PC-9 (cell line): ENCODE results near the gene HUS1. TPM values are rescaled to one million over a fixed set of nuclear protein-coding genes. Genes with fewer than 3 reads are reported as not detected.
A peak's percentile ranks its signal among the peaks of the same experiment; 100 is the strongest.

Experiments
- BruUV-seq: library from RNA; stranded (reverse); fragments of 400-500 nt; replicated peaks from 2 replicates; lab custom pipeline; 2021; lab: Mats Ljungman, UMichigan
- CTCF ChIA-PET: fragments of 300-600 bp; sonication (Branson Sonifier 250); formaldehyde crosslinking; loops from one replicate; lab custom pipeline; 2022; ENCODE audit warnings: antibody characterized with exemption; lab: Charles Lee
- POLR2A ChIA-PET: fragments of 300-600 bp; sonication (Branson Sonifier 250); formaldehyde crosslinking; loops from one replicate; lab custom pipeline; 2022; ENCODE audit warnings: antibody characterized with exemption; ENCODE audit not compliant: unreplicated experiment; lab: Charles Lee
- DNase-seq, 2 experiments: peaks; one replicate each; pipeline versions ENCODE4 v3.0.0 to v3.0.0-alpha.2; 2015 to 2022; ENCODE audit warnings: mixed read lengths in 1 of 2
- H2AFZ ChIP-seq: fragments of 200-600 bp; sonication (generic); 2 replicates; pipeline ENCODE4 v1.8.1; 2017; ENCODE audit warnings: antibody characterized with exemption
- H3F3A ChIP-seq: fragments of 200-600 bp; sonication (generic); 2 replicates; pipeline ENCODE4 v1.8.1; 2017; ENCODE audit warnings: antibody characterized with exemption, mild to moderate bottlenecking, low read depth; ENCODE audit not compliant: insufficient read depth
- H3K27ac ChIP-seq: fragments of 200-600 bp; sonication (generic); 2 replicates; pipeline ENCODE4 v1.6.1; 2016; ENCODE audit warnings: mixed run types
- H3K27me3 ChIP-seq: fragments of 200-600 bp; sonication (generic); 2 replicates; pipeline ENCODE4 v1.6.1; 2016; ENCODE audit warnings: low read depth, mixed run types; ENCODE audit not compliant: insufficient read depth
- H3K36me3 ChIP-seq: fragments of 200-600 bp; sonication (generic); 2 replicates; pipeline ENCODE4 v1.6.1; 2016; ENCODE audit warnings: low read depth, mixed run types
- H3K4me1 ChIP-seq: fragments of 200-600 bp; sonication (generic); replicated peaks from 2 replicates; pipeline ENCODE4 v1.6.1; 2016; ENCODE audit warnings: mixed run types; ENCODE audit not compliant: insufficient read depth
- H3K4me2 ChIP-seq: fragments of 200-600 bp; sonication (generic); 2 replicates; pipeline ENCODE4 v1.6.1; 2017; ENCODE audit warnings: mixed run types
- H3K4me3 ChIP-seq: fragments of 200-600 bp; sonication (generic); 2 replicates; pipeline ENCODE4 v1.6.1; 2016; ENCODE audit warnings: mixed run types
- H3K79me2 ChIP-seq: fragments of 200-600 bp; sonication (generic); 2 replicates; pipeline ENCODE4 v1.6.1; 2017; ENCODE audit warnings: low read depth, mixed run types
- H3K9me2 ChIP-seq: fragments of 200-600 bp; sonication (generic); 2 replicates; pipeline ENCODE4 v1.8.1; 2017; ENCODE audit warnings: mild to moderate bottlenecking; ENCODE audit not compliant: insufficient read depth
- H3K9me3 ChIP-seq: fragments of 200-600 bp; sonication (generic); 2 replicates; pipeline ENCODE4 v1.8.1; 2016; ENCODE audit warnings: low read depth; ENCODE audit not compliant: insufficient read depth
- H4K20me1 ChIP-seq: fragments of 200-600 bp; sonication (generic); 2 replicates; pipeline ENCODE4 v1.8.1; 2017; ENCODE audit not compliant: insufficient read depth
- CTCF ChIP-seq: fragments of 200-600 bp; sonication (generic); conservative IDR thresholded peaks from 2 replicates; pipeline ENCODE4 v1.6.1; 2017; ENCODE audit warnings: mixed run types, antibody characterized with exemption, mild to moderate bottlenecking, moderate library complexity
- EZH2 ChIP-seq: fragments of 200-600 bp; sonication (generic); IDR thresholded peaks from 2 replicates; pipeline ENCODE4 v1.8.0; 2017; ENCODE audit warnings: antibody characterized with exemption, low read depth
- intact Hi-C: fragments of 100-400 bp; cut with micrococcal nuclease; formaldehyde crosslinking; loops from one replicate; pipeline ENCODE4 v1.10.0; 2022; ENCODE audit not compliant: unreplicated experiment
- total RNA-seq: library from RNA; stranded (reverse); gene quantifications from 2 replicates; pipeline ENCODE4 v1.2.3, GENCODE V29; 2021

The HUS1 gene
- total RNA-seq, 1 experiment from 2014 or later, result 43.5 TPM

GRCh38 chr7:47999413-47999812 is 20.0 kb upstream of the HUS1 start:
- peaks cover 5% of the 10 kb centered on the region; the same call in 1 of the 2 replicates for H3F3A ChIP-seq
- H3K27ac ChIP-seq, result no peak overlapping the region
- H3K27me3 ChIP-seq, result no peaks in the 10 kb centered on the region
- no peaks in the 10 kb centered on the region for H3K9me3 ChIP-seq
- no peaks in the 10 kb centered on the region for H4K20me1 ChIP-seq
- H2AFZ ChIP-seq, result no peak overlapping the region
- CTCF ChIA-PET, result interaction anchor here (1.2 kb wide), 1 partner anchor 8 kb away, joined by 5 read pairs; no protein-coding TSS in a partner anchor
- H3K4me1 ChIP-seq, result 0 out of 2 replicates have a peak, but pooled peaks cover 10% of the 10 kb centered on the region
- POLR2A ChIA-PET, result interaction anchor here (0.7 kb wide), 1 partner anchor 467 kb away, joined by 5 read pairs; no protein-coding TSS in a partner anchor
- H3K9me2 ChIP-seq, result no peaks in the 10 kb centered on the region
- TF ChIP-seq EZH2 (no peak), CTCF (no peak)
- no TSS peak for BruUV-seq
- H3K36me3 ChIP-seq, result no peaks in the 10 kb centered on the region
- DNase-seq, result no peak
- H3K4me2 ChIP-seq, result no peak overlapping the region
- intact Hi-C loops, result no loop called here
- H3K4me3 ChIP-seq, result no peak overlapping the region
- no peaks in the 10 kb centered on the region for H3K79me2 ChIP-seq

GRCh38 chr7:47992446-47992845 is 13.0 kb upstream of the HUS1 start:
- no peak for DNase-seq
- peak overlapping the region; percentile 43 for H3K27ac ChIP-seq
- CTCF ChIA-PET, result interaction anchor here (0.6 to 2.1 kb wide), 7 partner anchors 8 to 162 kb away, joined by 3 to 17 read pairs (median 6); no protein-coding TSS in a partner anchor
- no peaks in the 10 kb centered on the region for H3K79me2 ChIP-seq
- no TSS peak for BruUV-seq
- peaks cover 9% of the 10 kb centered on the region for H3K4me1 ChIP-seq
- H3K4me3 ChIP-seq, result peak overlapping the region; percentile 61
- intact Hi-C loops, result no loop called here
- H3F3A ChIP-seq, result peaks cover 12% of the 10 kb centered on the region
- H3K36me3 ChIP-seq, result no peaks in the 10 kb centered on the region
- H2AFZ ChIP-seq, result peak overlapping the region; percentile 78
- H4K20me1 ChIP-seq, result no peaks in the 10 kb centered on the region
- no peak for TF ChIP-seq EZH2
- TF ChIP-seq CTCF, result no peak; the same call in 1 of the 2 replicates
- POLR2A ChIA-PET, result no interaction called here
- H3K27me3 ChIP-seq, result no peaks in the 10 kb centered on the region
- H3K4me2 ChIP-seq, result peak overlapping the region; percentile 77
- no peaks in the 10 kb centered on the region for H3K9me2 ChIP-seq
- H3K9me3 ChIP-seq, result no peaks in the 10 kb centered on the region

- peak; percentile 66 to 87 for DNase-seq
- H3K4me1 ChIP-seq, result peaks cover 9% of the 10 kb centered on the region
- no peaks in the 10 kb centered on the region for H3K9me3 ChIP-seq
- H3K4me3 ChIP-seq, result peak overlapping the region; percentile 61
- H2AFZ ChIP-seq, result peak overlapping the region; percentile 78
- no peaks in the 10 kb centered on the region for H3K9me2 ChIP-seq
- ChIA-PET POLR2A (interaction anchor here (0.5 kb wide), 1 partner anchor 357 kb away, joined by 24 read pairs; no protein-coding TSS in a partner anchor), CTCF (interaction anchor here (0.6 to 2.1 kb wide), 10 partner anchors 8 to 163 kb away, joined by 3 to 17 read pairs (median 5); no protein-coding TSS in a partner anchor)
- H3K36me3 ChIP-seq, result no peaks in the 10 kb centered on the region
- H3K4me2 ChIP-seq, result peak overlapping the region; percentile 77
- no peaks in the 10 kb centered on the region for H3K79me2 ChIP-seq
- peak overlapping the region; percentile 43 for H3K27ac ChIP-seq
- H4K20me1 ChIP-seq, result no peaks in the 10 kb centered on the region
- TF ChIP-seq CTCF, result peak; percentile 81
- no peak for TF ChIP-seq EZH2
- H3K27me3 ChIP-seq, result no peaks in the 10 kb centered on the region
- BruUV-seq, result no TSS peak
- intact Hi-C loops, result loop anchor here (1.0 kb wide), 3 partner anchors 98 to 162 kb away; no protein-coding TSS in a partner anchor
- H3F3A ChIP-seq, result peaks cover 12% of the 10 kb centered on the region
Observed at GRCh38 chr7:47991741-47992311, 12.4 kb upstream of the HUS1 start.
